HG03039 (cell line): ENCODE data around the gene REEP3.

Experiments
- ATAC-seq: cut with Tn5 transposase; IDR thresholded peaks from one replicate; pipeline ENCODE4 v1.9.1; 2021; ENCODE audit warnings: mild to moderate bottlenecking, moderate library complexity; ENCODE audit not compliant: unreplicated experiment

The REEP3 gene

DNA sequence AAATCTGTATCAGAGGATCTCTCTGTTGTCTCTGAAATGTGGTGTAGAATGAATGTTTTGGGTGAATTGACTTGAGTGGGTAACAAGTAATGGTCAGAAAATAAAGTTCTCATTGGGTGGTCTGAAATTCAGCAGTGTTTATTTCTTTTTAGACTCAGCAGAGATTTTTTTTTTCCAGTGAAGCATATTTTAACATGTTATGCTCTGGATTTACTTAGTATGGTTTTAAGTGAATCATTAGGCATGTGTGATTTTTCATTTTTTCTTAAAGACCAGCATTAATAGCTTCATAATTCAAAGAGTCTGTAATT lies 63.5 kb downstream of the REEP3 start:
- ATAC-seq = no peak

DNA sequence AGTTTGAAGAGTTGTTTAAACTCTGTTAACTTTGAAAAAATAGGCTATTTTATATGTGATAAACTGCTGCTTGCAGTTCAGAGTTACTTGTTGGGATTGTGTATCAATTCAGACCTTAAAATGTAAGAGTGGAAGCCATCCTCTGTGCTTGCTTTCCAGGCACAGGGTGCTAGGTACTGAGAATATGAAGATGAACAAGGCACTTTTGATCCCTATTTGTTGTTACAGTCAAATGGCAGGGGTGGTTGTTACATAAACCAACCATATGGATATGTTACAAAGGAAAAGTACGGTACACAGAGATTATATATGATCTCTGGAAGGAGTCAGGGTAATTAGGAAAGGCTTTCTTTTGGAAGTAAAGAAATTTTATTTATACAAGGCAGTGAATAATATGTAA lies 63.8 kb downstream of the REEP3 start:
- ATAC-seq = no peak

DNA sequence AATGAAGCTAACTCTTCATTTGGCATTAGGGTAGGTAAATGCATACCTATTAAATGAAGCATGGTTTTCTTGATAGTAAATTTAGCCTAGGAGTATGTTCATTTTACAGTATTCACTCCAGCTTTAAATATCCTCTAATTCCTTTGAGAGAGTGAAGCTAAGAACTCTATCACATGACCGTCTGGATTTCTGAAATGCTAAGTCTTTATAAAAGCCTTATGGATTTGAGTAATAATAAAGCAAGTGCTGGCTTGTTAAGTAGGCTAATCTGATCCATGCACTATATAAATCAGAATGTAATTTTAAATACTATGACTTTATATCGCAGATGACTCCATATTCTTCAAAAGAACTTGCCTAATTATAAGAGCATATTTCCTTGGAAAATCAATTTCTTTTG lies 64.8 kb downstream of the REEP3 start:
- no peak for ATAC-seq

DNA sequence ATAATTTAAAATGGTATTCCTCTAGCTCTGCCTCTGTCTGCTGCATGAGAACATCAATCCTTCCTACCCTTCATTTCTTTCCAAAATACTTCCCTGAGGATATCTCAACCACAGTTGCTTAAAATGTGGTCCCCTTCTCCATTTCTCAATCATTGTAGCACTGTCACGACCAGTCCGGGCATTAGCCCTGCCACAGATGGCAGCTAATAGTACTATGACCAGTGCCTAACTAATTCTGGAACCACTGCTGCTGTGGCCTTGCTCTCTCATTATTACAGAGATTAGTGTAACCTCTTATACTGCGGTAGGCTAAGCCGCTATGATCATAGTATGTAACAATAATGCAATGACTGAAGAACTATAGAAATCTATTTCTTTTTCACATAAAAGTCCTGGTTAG lies 66.0 kb downstream of the REEP3 start:
- no peak for ATAC-seq

DNA sequence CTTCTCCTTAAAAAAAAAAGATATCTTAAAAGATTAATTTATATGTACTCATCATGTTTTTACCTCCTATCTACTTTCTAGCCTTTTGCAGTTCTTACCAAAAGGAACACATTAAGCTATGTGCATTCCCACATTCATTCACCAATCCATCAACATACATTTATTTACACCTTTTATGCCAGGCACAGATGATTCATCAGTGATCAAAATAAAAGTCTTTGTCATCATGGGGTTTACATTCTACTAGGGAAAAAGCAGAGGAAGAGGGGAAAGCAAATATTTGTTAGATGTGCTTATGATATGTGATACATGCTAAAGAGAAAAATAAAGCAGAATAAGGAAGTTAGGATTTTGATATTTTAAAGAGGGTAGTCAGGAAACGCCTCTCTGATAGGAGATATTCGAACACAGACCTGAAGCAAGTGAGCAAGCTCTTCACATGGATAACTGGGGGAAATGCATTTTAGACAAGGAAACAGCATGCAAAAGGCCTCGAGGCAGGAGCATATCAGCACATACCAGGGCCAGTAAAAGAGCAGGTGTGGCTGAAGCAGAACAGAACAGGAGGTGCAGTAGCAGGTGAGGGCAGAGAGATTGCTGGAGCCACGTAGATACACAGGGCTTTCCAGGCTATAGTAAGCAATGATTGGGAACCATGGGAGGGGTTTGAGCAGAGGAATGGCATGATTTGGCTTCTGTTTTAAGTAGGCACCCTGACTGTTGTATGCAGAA lies 67.4 kb downstream of the REEP3 start:
- ATAC-seq = no peak

DNA sequence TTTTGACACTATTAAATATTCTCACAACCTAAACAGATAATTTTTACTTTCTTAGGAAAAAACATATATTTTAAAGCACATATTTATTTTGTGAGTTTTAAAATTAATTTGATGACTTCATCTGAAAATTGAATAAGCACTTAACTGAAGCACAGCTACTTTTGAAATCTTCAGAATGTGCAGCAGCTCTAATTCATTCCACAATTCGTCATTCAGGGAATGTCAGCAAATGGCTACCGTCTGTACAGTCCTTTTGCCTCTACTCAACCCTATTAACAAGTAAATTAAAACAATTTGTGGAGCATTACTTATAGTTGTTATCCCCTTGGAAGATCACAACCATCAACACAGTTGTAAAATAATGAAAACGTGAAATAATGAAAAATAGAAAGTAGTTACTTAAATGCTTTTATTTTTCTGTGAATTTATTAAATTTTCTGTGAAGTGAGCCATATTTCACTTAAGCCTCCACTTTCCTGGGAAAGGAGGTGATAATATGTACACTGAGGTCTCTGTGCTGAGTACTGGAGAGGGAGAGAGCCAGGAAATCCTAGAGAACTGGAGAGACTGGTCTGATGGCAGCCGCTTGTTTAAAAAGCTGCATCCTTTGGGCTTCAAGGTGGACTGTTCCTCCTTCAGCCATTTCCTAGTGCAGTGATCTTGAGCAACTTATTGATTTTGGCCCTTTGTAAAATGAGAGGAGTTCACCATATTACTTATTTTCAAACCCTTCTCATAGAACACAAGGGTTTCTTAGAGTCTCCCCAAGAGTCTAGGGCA lies 70.6 kb downstream of the REEP3 start:
- no peak for ATAC-seq

DNA sequence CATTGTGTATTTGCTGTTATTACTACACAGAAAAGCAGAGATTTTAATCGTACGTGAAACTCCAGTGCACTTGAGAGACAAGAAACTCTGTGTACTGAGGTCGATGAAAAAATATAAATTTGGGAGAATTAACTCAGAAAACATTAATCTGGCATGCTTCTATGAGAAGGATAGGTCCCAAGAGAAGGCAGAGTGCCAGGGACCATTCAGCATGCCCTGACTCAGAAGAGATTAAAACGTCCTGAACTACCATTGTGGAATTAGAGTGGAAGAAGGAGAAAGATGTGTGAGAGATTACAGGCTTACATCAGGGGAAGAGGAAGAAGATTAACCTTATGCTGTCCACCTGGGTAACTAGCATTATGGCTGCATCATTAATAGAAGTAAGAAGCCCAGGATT lies 72.4 kb downstream of the REEP3 start:
- no peak for ATAC-seq

DNA sequence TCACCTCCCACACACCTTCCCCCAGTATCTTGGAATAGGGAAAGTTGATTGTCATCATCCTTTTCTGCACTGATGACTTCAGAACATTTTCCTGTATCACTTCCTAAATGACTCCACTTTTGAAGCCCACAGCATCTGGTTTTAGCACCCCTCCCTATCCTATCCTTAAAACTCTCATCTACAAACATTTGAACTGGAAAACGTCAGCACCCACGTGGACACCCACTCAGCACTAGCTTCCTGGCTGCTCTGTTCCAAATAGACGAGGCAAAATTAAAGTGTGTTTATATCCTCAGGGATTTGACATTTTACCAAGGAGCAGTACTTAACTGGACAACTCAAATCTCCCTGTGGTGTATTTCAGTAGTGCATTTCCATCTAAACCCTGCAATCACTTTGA lies 73.9 kb downstream of the REEP3 start:
- no peak for ATAC-seq

DNA sequence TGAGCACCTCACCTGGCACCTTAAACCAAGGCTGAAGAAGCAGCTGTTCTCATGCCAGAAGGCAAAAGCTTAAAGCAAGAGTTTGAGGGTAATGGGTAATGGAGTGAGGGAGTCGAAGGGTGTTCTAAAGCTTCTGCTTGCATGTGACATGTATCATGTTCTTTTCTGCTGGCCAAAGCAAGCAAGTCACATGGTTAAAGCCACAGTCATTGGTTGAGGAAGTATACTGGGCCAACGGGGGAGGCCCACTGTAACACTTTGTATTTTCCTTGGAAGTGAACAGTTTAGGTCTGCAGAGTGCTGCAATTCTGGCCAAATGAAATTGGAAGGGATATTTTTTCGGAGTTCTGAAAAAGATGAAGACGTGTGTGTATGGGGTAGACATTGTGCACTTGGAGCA lies 75.7 kb downstream of the REEP3 start:
- ATAC-seq = no peak

DNA sequence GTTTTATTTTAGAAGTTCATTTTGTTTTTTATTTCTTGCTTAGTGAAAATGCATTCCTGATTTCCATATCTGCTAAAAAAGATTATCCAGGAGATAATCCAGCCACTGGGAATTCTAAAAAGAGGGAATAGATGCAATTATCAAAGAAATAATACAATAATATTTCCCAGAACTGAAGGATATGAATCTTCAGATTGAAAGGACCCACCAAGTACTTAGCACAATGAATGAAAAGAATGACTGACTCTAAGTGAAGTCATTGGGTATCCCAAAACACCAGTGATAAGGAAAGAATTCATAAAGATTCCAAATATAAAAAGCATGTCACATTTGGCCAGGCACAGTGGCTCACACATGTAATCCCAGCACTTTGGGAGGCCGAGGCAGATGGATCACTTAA lies 79.3 kb downstream of the REEP3 start:
- ATAC-seq = no peak

DNA sequence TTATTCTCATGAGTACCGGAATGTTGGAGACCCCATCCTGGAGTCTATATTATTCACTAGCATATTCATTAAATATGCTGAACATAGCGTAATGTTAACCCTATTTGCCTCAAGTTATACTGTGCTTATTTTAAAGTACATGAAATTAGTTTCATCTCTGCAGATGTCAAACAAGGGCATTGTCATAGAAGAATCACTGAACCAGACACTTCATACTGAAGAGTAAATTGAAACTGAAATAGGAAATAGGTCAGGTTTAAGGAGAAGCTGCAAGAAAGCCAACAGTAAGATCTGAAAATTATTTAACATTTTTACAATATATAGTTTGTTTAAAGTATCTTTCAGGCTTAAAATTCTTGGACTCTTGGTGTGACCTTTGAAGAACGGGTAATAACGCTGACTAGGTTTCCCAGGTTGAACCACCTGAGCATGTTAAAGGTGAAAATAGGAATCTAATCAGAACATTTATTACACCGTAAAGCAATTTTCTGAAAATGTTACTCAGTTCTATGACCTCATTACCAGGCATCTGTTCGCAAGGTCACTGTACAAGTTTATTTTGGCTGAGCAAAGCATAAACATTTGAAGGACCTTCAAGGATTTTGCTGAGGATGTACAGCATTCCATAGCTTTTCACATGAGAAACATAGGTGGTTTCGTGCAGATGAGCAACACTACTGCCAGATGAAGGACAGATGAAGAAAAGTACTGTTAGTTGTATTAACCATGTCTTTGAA lies 82.7 kb downstream of the REEP3 start:
- no peak for ATAC-seq

DNA sequence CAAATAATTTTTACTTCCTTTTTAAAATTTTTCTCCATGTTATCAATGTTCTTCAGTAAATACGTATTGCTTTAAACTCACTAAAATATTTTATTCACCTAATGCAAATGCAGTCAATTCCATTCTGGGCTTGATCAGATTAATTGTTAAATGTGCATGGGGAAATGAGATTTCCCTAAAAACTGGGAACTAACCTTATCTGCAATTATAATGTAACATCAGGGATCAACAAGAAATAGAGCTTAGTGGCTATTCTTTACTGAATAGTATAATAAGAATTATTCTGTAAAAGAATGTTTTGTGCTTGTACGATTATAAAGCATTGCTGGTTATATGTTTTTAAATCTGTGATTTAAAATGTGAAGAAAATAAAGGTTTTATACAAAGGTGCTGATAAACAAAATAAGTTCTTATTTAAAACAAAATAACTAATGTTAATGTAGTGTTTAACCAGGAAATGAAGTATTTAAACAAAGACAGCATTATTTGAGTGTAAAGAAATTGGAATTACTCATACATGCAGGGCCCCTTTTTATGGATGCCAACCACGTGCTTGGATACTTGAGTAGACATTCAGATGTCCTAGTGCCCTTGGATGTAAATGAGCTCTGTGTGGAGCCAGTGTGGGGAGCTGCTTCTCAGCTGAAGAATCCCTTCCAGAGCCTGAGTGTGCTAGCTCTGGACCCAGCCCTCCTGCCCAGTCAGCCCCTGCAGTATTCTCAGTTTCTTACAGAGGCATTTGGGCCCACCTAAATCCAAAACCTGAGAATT lies 84.2 kb downstream of the REEP3 start:
- no peak for ATAC-seq

DNA sequence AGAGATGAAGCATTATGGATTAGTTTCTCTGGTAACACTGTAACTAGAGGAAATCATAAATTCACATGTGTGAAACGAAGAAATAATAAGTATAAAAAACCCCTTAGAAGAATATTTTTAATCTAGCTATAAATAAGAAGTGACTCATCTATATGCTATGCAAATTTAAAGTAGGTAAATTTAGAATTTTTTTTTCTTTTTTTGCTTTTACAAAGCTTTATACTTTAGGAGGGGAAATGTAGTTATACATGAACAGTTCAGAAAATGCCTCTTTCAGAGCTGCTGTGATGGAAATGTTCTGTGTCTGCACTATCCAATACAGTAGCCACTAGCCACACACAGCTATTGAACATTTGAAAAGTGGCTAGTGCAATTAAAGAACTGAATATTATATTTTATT lies 87.3 kb downstream of the REEP3 start:
- ATAC-seq = no peak

DNA sequence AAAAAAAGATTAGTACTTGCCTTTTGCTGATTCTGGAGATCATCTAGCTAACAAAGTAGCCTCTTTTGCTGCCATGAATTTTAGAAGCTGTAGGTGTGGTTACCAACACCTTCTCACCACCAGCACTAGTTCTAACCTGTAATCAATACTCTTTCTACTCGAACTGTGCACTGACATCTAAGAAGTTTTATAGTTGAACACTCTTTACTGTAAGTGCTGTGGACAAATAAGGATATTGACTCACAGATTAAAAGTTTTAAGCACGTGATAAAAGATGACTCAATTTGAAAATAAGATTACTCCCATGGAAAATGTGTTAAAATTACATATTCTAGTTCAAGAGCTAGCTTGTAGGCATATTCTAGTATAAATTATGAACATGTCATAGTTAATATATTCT lies 89.9 kb downstream of the REEP3 start:
- no peak for ATAC-seq

DNA sequence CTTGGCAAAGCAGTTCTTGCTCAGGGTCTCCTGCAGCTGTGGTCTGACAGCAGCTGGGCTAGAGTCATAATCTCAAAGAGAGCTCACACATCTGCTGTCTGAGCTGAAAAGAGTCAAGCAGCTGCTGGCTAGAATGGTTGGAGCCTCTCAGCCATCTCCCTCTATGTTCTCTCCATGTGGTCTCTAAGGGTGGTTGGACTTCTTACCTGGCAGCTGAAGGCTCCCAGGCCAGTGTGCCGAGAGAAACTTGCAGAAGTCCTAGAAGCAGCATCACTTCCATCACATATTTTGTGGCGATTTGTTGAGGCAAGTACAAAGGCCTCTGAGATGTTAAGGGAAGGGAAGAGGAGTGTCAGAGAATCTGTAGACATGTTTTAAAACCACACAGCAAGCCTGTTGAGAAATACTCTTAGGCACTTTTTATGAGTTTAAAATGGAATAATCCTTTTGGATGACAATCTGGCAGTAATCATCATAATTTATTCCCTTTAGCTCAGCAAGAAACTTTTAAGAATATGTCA lies 93.2 kb downstream of the REEP3 start:
- ATAC-seq = no peak

DNA sequence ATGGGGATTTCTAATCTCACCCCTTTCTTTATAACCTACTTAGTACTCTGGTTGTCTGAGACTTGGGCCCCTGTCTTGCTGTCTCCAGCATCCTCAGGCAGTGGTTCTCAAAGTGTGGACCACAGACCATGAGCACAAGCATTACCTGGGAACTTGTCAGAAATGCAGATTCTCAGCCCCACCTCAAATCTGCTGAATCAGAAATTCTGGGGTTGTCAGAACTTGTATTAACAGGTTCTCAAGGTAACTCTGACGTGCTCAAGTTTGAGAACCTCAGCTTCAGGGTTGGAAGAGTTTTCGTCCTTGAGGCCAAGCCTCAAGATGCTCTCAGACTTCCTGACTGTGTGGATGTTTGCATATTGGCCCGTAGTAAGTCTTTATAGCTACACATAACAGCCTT lies 97.4 kb downstream of the REEP3 start:
- no peak for ATAC-seq

DNA sequence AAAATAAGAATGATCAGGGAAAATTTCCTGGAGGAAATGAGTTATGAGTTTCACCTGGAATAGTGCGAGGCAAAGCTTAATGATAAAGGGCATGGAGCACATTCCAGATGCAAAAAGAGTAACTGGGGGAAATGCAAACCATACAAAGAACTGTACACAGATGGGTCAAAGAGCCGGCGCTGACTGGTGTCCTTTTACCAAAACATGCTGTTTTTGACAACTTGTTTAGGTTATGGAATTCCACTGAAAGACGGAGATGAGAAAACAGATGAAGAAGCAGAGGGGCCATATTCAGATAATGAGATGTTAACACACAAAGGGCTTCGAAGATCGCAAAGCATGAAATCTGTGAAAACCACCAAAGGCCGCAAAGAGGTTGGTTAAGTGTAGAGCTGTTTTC lies 98.2 kb downstream of the REEP3 start:
- ATAC-seq = no peak

DNA sequence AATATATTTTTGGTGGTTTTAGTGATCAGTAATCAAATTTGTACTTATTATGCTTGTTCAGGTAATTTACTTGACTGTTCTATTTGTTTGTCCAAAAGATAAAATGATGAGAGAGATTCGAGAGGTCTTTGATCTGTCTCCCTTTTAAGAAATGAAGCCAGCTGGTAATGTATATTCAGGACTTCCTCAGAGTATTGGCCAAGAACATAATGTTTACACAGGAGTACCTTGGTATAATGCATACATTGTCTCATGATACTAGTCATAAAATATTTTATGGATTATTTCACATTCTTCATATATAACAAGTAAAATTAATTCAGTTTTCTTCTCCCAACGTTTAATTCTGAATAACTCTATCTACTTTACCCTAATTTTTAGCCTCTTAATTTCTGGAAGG lies 100.9 kb downstream of the REEP3 start:
- no peak for ATAC-seq

DNA sequence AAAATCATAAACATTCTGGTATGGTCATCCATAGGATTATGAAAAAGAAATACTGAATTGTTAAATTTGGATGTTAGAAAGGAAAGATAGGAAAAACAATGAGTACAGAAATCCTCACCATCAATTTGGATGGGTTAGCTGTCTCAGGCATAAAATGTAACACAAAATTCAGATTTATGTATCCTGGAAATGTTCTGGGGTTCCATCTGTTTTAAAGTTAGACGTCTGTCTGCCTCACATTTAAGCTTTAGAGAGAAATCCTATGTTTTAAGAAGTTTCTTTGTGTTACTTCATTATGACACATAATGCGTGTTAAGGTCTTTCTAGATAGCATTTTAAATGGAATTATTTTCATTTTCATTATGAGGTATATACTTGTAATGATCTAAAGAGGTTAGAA lies 103.5 kb downstream of the REEP3 start:
- no peak for ATAC-seq

DNA sequence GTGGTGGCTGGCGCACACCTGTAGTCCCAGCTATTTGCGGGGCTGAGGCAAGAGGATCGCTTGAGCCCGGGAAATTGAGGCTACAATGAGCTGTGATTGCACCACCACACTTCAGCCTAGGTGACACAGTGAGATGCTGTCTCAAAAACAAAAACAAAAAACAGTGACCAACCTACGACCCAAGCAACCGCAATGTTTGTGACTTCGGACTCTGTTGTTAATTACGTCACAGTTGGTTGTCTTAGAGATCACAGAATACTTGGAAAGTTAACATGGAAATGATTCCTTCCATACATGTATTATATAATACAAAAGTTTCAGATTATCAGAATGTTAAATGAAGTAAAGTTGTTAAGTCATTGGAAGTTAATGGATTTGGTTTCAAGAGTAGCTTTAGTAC lies 106.2 kb downstream of the REEP3 start:
- no peak for ATAC-seq

DNA sequence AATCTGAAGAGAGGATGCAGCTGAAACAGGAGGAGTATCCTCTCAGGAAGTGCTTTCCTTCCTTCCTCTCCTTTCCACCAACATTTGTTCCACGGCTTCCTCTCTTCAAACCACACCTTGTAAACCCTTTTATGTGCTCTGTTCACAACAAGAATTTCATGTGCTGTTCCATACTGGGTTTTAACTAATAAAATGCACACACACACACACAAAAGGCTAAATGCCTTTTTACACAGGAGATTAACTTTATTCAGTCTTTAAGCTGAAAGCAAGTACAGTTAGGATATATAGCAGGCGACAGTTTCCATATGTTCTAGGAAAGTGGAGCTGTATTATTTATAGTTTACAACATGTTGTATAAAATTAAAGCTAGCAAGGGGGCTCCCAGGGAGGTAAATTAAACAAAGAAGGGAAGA lies 106.7 kb downstream of the REEP3 start:
- ATAC-seq = no peak
